GF-D8 (cell line): Measurements from ENCODE around the gene HYCC1.
A peak's percentile ranks its signal among the peaks of the same experiment; 100 is the strongest.

ENCODE experiments used
- DNase-seq: peaks from one replicate; lab custom pipeline; 2025; lab: John Stamatoyannopoulos, UW

HYCC1 gene

DNA sequence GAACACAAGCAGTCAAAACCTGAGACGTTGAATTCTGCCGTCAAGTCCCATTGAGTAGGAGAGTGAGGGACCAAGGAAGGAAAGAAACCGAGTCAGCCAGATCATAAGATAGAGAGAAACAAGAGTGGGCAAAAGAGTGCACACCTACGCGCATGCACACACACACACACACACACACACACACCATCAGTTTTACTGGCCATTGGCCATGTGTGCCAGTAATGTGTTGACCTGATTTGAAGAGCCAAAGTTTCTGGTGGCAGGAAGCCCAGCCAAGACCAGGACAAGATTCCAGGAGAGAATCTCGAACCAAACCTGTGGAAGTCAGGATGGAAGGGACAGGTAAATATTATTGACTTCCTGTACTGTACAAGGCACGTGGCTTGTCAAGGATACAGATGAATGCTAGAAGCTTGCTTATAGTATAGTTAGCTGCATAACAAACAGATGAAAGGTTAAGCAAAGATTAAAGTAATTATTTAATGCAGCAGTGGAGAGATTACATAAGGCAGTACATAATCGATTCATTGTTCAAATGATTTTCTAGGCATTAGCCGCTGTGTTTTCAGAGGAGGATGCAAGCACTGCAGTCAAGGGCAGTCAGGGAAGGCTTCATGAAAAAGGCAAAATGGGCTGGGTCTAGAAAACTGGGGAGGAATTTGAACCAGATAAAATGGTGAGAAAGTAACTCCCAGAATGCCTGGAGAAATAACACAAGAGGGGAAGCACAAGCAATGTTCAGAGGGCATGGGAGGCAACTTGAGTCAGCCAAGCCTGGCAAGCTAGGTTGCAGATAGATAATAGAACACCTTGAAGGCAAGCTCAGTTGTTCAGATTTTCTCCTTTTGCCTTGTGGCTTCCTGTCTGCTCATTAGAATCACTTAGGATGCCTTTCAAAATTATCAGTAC, 2.7 kb upstream of the HYCC1 start:
- no peak for DNase-seq

DNA sequence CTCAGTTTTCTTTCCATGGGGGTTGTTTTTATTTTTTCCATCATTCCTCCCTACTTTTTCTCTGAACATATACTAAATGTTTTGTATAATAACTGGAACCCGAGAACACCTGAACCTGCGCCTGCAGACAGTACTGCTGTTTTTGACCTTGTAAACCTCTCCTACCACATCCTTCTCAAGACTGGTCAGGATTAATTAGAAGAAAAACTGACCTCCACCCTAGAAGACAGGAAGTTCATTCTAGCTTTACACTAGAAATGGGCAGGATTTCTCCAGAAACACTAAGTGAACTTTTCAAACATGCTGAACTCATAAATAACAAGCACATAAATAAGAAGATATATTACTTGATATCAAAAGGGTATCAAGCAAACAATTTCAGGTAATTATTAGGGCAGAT, 751 bp upstream of the HYCC1 start:
- DNase-seq = no peak

DNA sequence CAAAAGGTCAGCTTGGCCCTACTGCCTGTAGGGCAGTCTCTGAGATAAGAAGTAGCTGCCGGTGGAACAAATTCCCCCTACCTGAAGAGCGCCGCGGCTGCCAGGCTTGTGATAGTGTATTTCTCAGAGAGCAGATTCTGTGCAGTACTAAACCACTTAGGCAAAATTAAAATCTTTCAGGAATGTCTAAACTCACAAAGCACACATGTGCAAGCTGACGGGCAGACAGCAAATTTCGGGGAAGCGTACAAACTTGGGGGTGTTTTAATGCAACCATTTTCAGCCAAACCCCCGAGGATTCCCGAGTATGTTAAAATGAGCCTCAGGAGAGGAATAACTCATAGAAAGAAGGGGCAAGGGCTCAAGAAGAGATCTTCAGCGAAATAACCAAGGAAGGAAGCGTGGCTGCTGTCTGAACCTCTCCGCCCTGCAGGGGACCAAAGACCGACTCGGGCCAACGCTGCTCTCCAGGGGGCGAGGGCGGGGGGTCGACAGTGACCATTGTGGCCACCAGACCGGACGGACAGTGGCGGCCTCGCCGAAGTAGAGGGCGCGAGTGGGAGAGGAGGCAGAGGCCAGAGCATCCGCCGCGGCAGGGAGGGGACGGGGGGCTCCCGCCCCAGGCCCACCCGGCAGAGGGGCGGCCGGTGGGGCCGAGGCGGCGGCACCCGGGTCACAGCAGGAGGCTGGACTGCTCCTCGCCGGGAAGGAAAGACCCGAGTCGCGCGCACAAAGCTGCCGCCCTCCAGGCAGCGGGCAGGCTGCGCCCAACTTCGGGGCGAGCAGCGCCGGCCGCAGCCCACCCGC, 819 bp downstream of the HYCC1 start:
- peak; percentile 18 for DNase-seq

DNA sequence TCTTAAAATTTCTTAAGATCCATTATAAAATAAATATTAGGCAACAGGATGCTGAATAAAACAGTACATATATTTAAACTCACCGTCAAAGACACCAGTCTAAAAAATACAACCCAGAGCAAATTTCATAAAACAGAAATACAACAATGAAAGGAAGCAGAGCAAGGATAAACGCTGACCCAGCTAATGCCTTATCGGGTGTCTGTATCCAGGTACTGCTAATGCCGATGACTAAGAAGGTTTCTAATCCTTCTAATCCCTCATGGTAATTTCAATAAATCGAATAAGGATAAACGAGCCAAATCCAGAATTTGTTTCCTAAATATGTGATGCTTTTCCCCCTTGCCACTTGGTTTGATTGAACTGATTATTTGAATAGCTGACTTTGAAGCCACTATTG, 1.7 kb downstream of the HYCC1 start:
- DNase-seq = no peak

DNA sequence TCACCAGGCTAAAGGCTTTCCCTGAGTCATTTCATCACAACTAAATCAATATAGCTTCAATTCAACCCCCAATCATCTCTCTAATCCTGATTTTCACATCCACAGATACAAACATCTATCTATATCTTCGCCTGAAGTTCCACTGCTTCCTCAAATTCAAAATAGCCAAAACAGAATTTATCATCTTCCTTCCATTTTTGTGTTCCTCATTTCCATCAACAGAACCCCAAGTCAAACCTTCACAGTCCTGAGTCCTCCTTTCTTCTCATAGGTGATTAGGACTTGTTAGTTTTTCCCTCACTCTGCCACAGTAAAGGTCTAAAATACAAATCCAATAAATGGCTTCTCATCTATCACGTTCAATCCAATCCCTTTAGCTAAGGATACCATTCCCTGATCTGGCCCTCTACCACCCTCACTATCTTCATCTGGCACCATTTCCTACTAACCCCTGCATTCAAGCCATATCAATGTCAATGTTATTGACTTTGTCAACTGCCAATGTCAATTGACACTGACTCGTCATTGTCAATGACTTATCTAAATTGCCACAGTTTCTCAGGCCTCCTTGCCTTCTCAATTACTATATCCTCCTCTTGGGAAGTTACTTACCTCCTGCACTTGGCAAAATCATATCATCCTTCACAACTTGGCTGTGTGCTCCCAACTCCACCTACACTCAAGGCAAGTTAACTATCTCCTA, 2.6 kb downstream of the HYCC1 start:
- DNase-seq = no peak

DNA sequence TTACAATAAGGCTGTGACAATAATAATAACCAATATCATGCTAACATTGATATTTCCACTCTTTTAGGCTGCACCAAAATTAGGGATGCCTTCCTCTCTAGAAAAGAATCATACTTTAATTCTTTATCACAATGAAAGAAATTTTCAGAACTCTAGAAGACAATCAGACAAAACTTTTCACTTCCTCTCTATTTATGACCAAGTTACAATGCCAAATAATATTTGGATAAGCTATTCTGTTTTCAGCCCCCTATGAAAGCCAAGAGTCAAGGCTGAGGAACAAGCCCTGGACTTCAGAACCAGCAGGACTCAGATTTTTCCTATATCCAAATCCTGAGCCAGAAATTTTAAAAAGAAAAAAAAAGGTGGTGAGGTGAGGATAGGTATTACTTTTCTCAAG, 4.6 kb downstream of the HYCC1 start:
- DNase-seq = no peak

DNA sequence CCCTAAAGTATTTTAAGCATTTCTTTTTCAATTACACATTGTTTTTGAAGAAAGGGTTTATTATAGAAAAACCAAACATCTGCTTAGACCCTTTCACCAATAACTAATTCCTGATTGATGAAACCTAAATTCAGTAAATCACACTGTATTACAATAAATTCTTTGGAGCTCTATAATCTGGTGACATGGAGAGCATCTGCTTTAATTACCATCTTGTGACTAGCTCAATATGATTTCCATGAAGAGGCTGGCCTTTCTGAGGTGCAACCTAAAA, 9.7 kb downstream of the HYCC1 start:
- DNase-seq = no peak

DNA sequence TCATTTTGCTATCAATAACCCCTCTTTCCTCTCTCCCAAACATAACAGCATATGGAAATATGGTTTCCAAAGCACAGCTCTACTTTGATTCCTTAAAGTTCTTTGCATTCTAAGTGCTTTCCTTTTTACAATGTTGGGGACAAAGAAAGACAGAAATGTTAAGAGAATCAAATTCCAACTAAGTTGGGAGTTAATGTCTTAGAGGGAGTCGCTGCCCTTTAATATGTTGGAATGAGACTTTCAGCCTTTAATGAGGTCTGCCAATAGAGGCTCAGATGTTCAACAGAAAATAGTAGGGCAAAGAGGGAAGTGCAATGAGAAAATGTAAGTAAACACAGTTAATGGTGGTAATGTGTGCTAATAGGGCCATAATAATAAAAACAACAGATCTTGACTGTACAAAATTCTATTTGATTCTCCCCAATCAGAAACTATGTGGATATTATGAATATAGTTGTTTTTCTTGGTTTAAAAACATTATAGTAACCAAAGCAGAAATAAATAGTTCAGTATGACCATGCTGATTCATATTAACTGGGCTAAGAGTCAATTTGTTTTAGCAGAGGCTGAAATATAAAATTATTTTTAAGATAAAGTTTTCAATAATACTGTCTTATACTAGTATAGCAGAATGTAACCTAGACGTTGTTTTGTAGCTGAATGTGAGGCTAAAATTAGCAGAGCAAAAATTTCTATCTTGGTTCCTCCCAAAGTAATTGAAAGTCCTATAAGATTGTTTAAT, 10.3 kb downstream of the HYCC1 start:
- no peak for DNase-seq

DNA sequence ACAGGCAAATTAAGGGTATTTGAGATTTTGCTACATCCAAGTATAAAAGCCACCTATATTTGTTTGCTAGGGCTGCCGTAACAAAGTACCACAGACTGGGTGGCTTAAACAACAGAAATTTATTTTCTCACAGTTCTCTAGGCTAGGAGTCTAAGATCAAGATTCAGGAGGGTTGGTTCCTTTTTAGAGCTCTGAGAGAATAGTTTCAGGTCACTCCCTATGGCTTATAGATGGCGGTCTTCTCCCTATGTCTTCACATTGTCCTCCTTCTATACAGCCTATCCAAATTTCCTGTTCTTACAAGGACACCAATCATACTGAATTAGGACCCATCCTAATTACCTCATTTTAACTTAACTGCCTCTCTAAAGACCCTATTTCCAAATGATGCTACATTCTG, 11.2 kb downstream of the HYCC1 start:
- DNase-seq = no peak

DNA sequence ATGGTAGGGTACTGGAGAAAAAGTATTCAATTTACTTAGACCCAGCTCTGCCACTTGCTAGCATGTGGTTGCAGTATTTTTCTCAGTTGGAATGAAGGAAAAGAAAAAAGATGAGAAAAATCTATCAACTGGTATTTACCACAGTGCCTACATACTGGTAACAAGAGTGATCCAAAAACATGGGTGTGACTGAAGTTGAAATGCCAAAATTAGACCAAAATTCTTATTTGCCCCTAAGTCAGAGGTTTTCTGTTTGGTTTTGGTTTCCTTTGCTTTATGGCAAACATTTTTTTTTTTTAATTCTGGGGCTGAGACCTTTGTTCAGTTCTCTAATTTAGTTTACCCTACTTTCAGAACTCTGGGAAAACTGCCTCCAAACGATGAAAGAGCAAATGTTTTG, 12.3 kb downstream of the HYCC1 start:
- DNase-seq = no peak

DNA sequence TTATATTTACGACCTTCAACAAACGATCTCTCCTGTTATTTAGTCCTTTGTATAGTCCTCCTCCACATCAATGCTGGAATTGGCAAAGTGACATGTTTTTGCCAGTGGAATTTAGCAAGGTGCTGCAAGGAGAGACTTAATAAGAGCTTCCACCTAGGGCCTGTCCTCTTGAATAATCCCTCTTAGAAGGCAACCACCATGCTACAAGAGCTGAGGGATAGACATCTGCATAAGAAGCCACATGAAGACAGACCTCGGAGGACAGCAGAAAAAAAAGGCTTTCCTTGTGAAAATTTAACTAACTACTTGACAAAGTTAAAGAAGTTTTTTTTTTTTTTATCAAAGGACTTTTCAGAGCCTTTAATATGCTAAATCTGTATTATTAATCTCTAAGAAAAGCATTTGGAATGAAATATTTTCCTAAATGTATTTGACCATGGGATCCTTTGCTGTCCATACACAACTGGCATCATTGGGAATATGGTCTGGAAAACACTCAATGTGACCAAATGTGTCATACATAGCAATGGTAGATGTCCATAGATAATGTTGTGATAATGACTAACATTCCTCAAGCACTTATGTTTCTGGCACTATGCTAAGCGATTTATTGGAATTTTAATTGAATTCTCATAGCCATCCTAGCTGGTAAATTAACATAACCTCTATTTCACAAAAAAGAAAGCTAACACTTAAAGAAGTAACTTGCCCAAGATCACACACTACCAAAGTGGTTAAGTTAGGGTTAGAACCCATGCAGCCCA, 13.2 kb downstream of the HYCC1 start:
- DNase-seq = no peak

DNA sequence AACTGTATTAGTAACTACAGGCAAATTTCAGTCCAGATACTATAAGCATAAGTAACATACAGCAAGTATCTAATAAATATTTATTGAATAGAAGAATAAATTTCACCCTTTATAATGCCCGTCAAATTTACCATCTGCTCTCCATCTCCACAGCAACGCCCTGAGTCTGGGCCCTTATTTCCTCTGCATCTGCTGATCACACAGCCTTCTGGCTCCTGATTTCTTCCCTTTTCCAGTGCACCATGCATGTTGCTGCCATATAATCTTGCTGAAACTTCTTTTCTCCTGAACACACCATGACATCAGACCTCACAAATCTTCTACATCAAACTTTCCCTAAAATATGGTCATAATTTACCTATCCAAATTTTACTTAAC, 15.4 kb downstream of the HYCC1 start:
- DNase-seq = no peak

DNA sequence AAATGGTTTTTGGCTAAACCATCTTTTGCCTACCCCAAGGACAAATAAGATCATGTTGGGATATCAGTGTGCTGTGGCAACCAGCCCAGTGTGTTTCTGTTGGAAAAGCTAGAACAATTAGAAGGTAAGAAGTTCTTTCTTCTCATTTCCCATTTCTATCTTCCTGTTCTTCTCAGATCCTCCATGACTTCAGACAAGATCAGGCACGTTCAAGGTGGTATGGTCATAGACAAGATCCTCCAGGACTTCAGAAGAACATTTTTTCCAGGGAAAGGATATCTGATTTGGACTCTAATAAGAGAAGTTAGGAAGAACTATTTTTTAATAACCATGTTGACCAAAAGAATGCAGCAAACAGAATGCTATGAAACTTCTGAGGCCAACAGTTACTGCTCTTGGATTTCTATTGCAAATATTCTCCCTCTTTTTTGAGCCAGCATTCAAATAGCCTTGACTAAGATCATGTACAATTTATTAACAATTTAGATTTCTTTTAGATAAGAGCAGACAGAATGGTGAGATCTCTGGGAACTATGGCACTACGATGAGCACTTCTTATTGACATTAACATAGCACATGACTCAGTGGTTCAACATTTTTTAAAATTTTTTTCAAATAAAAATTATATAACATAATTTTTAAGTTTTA, 15.9 kb downstream of the HYCC1 start:
- DNase-seq = no peak

DNA sequence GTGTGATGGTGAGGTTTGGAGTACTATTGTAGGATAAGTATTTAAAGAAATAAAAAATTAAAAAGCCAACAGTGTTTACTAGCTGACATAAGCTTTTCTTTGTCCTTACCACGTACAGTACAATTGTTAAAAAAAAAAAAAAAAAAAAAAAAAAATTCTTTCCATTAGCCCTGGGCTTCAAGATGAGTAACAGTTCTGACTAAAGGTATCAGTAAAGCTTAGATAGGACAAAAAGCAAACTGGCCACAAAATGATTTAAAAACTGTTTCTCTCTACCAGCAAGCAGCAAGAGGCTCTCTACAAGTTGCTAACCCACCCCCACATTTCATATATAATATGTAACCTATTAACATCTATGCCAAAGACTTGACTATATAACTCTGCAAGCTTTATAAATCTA, 17.5 kb downstream of the HYCC1 start:
- no peak for DNase-seq

DNA sequence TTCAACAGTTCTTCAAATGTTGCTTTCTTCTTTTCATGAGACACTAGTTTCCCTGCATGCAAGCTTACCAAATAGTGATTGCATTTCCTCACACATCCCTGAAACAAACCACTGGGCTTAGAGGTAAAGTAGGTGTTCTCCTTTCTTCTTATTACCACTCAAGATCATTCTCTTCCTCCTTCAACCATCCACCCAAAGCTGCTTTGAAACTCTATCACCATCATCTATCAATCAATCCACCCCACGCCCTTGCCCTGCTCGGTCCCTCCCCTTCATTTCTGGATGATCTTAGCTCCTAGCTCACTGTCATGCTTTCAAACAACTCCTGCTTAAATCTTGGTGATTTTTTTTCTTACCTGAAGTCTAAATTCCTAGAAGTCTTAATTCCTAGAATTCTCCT, 18.9 kb downstream of the HYCC1 start:
- no peak for DNase-seq

DNA sequence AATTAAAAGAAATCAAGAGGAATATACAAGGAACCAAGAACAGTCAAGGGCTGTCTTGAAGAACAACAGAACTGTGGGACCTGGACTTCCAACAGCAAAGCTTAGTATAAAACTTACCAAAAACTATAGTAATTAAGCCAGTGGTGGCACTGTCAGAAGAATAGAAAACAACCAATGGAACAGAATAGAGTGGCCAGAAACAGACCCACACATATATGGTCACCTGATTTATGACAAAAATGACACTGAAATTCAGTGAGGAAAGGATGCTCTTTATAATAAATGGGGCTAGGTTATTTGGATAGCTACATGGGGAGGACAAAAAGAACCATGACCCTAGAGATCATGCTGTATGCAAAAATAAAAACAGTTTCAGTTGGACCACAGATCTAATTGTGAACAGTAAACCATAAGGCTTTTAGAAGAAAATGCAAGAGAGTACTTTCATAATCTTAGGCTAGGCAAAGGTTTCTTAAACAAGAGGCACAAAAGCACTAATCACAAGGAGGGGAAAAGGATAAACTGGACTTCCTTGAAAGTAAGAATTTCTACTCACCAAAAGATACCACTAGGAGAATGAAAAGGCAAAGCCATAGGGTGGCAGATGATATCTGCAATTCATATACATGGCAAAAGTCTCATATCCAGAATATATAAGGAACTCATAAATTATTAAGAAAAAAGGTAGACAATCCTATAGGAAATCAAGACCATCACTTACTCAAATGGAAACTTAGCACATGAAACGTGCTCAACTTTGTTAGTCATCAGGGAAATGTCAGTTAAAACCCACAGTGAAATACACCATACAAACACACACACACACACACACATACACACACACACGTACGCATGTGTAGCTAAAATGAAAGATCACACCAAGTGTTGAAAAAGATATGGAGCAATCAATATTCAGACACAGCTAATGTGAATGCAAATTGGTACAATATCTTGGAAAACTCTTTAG, 20.8 kb downstream of the HYCC1 start:
- no peak for DNase-seq

DNA sequence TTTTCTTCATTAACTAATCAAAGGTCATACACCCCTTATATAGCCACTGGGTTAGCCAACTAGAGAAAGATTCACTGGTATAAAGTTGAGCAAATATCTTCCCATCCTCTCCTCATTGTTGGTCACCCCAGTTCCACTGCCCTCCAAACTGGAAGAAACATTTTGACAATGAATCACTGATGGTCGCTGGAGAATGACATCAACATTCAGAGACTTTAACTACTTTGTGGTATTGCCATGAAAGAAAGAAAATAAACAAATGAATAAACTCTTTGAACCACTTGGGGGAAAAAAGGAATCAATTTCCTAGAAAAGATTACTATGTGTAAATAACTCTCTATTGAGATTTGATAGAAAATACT, 23.4 kb downstream of the HYCC1 start:
- no peak for DNase-seq

DNA sequence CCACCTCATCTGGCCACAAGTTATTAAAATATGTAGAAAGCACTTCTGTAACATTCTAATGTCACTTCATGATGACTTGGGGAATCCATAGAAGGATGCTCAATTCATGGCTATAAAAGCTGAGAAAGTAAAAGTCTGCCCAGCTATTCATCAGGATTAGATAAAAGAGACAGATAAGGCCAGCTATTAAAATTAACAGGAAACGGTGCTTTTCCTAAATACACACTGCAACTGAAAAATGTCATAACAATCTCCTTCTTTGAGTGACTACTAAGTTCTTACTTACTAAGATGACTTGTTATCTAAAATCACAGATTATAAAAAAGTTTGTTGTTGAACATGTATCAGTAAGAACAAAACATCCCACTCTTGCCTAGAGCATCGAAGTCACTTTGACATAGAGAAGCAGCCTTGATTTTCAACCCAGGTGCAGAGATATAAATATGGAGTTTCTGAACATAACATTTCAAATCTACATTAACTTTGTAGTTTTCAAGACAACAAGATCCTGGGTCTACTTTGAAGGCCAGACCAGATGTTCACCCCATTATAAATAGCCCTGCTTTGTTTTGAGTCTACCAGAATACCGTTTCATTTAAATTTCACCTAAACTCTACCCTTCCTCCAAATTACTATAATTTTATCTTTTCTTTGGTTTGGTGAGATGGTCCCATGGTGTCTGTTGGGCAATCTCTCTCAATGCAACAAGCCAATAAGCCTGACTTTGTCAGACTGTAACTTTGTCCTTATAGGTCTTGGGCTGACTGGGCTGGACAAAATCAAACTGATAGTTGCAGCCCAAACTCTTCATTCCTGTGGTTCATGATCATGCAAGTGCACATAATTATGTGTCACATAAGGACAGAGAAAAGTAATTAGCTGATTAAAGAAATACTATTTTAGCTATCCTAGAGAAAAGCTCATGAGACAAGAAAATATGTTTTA, 24.0 kb downstream of the HYCC1 start:
- DNase-seq = no peak

DNA sequence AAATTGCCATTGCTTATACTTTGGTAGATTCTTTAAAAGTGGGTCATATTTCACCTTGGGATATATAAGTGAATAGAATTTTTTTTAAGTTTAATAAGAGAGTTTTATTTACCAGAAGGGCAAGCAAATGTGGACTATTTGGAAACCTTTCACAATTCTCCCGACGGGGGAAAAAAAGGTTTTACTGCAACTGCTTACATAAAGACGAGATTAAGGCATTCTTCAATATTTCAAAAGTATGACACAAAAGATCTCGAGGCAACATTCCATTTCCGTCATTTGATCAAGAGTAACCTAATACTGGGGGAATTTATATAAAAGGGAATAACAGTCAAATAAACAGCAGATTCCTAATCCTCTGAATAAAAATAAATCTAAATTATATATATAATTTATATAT, 28.5 kb downstream of the HYCC1 start:
- no peak for DNase-seq
